Sigmoid colon (tissue), 4 donors: ENCODE results near the gene PHF8.

ENCODE experiments used
- CTCF ChIP-seq, 4 experiments: fragments of 450-650 bp in 3 of 4; fragments of 200-600 bp in 1 of 4; IDR thresholded peaks; one replicate each; pipeline ENCODE4 v1.5.1; 2016 to 2019; ENCODE audit warnings: antibody characterized with exemption in 4 of 4, mild to moderate bottlenecking in 3 of 4, moderate library complexity in 2 of 4
- POLR2A ChIP-seq, 2 donors: fragments of 450-650 bp; IDR thresholded peaks; one replicate each; pipeline ENCODE4 v1.6.1; 2016; ENCODE audit warnings: antibody characterized with exemption in 2 of 2, mild to moderate bottlenecking in 2 of 2, moderate library complexity in 2 of 2
- POLR2AphosphoS5 ChIP-seq, 4 donors: sonication (generic); formaldehyde crosslinking; IDR thresholded peaks; one replicate each; pipeline ENCODE4 v1.6.1; 2017; ENCODE audit warnings: antibody characterized with exemption in 4 of 4

- TF ChIP-seq CTCF (IDR thresholded peaks at IDR 0.05) (no peak), POLR2AphosphoS5 (IDR thresholded peaks at IDR 0.05) (no peak), POLR2A (IDR thresholded peaks at IDR 0.05) (no peak)
Measured at GRCh38 chrX:54029529-54030143, 14.6 kb downstream of the PHF8 start.
